ENCODE measurements around the gene KLHDC8A.

- TF ChIP-seq POLR2A (IDR thresholded peaks at IDR 0.05; ENCODE audit: low read depth, low read length) = no peak
- no peak for TF ChIP-seq CTCF (conservative IDR thresholded peaks at IDR 0.05; ENCODE audit: low read depth, low read length)
- TF ChIP-seq RAD21 (IDR thresholded peaks at IDR 0.05; ENCODE audit: low read length) = no peak
- no peak for TF ChIP-seq MAZ (IDR thresholded peaks at IDR 0.05; ENCODE audit: borderline replicate concordance, low read depth, low read length)
- no peak for TF ChIP-seq BHLHE40 (IDR thresholded peaks at IDR 0.05; ENCODE audit: low read depth, low read length)
- no peak for TF ChIP-seq CEBPB (IDR thresholded peaks at IDR 0.05; ENCODE audit: low read depth, low read length)
- TF ChIP-seq MXI1 (IDR thresholded peaks at IDR 0.05; ENCODE audit: borderline replicate concordance, low read depth, low read length) = no peak
- TF ChIP-seq USF2 (IDR thresholded peaks at IDR 0.05; ENCODE audit: low read depth, low read length) = no peak
- TF ChIP-seq NFE2L2 (IDR thresholded peaks at IDR 0.05; ENCODE audit: low read depth, low read length) = no peak
- TF ChIP-seq MAFK (IDR thresholded peaks at IDR 0.05; ENCODE audit: low read depth, low read length) = no peak
Measured at GRCh38 chr1:205373022-205373797, 16.5 kb upstream of the KLHDC8A start.

Measured in IMR-90 (cell line).